Liver (tissue), 9 donors: ENCODE data around the gene NOX1. TPM values are rescaled to one million over a fixed set of nuclear protein-coding genes. Genes with fewer than 3 reads are reported as not detected.

ENCODE experiments used
- DNase-seq: peaks from one replicate; pipeline ENCODE4 v3.0.0-alpha.2; 2017; ENCODE audit warnings: low spot score
- H3K27ac ChIP-seq, 2 donors: one replicate each; pipeline ENCODE4 v1.7.0; 2013; ENCODE audit warnings: inconsistent platforms in 2 of 2, low read length in 2 of 2, control low read depth in 1 of 2, low read depth in 1 of 2, mild to moderate bottlenecking in 1 of 2
- H3K27me3 ChIP-seq, 4 donors: one replicate each; pipeline versions ENCODE4 v1.6.1 to v1.7.0; 2013; ENCODE audit warnings: low read length in 3 of 4, inconsistent platforms in 1 of 4, mild to moderate bottlenecking in 1 of 4, moderate library complexity in 1 of 4; ENCODE audit not compliant: control insufficient read depth in 4 of 4, insufficient read depth in 4 of 4
- H3K36me3 ChIP-seq, 4 donors: one replicate each; pipeline versions ENCODE4 v1.6.1 to v1.7.0; 2013; ENCODE audit warnings: low read length in 3 of 4, mild to moderate bottlenecking in 3 of 4, low read depth in 1 of 4, moderate library complexity in 1 of 4; ENCODE audit not compliant: control insufficient read depth in 4 of 4, insufficient read depth in 3 of 4
- H3K4me1 ChIP-seq, 4 donors: one replicate each; pipeline versions ENCODE4 v1.6.1 to v1.7.0; 2013; ENCODE audit warnings: low read length in 3 of 4, mild to moderate bottlenecking in 3 of 4, moderate library complexity in 1 of 4; ENCODE audit not compliant: control insufficient read depth in 4 of 4, insufficient read depth in 4 of 4
- H3K4me3 ChIP-seq, 3 donors: one replicate each; pipeline versions ENCODE4 v1.6.1 to v1.7.0; 2013; ENCODE audit warnings: low read length in 3 of 3, control low read depth in 1 of 3, low read depth in 1 of 3, mild to moderate bottlenecking in 1 of 3
- H3K9ac ChIP-seq, 2 donors: one replicate each; pipeline ENCODE4 v1.7.0; 2013; ENCODE audit warnings: low read length in 2 of 2, mild to moderate bottlenecking in 2 of 2, moderate library complexity in 2 of 2, control low read depth in 1 of 2, low read depth in 1 of 2
- H3K9me3 ChIP-seq, 4 donors: one replicate each; pipeline versions ENCODE4 v1.6.1 to v1.7.0; 2013; ENCODE audit warnings: low read length in 3 of 4; ENCODE audit not compliant: control insufficient read depth in 4 of 4
- ATF3 ChIP-seq: IDR thresholded peaks from 2 replicates; pipeline ENCODE4 v1.6.1; 2016; ENCODE audit warnings: antibody characterized with exemption
- CTCF ChIP-seq: fragments of 150-350 bp; IDR thresholded peaks from 2 replicates; pipeline ENCODE4 v1.5.1; 2017; ENCODE audit warnings: improper control_type of control experiment, low read depth, low read length; ENCODE audit not compliant: missing input control
- FOXA1 ChIP-seq: IDR thresholded peaks from 2 replicates; pipeline ENCODE4 v1.6.1; 2016; ENCODE audit warnings: antibody characterized with exemption
- GABPA ChIP-seq, 2 donors: IDR thresholded peaks in 1 of 2; conservative IDR thresholded peaks in 1 of 2; 2 replicates each; pipeline ENCODE4 v1.6.1; 2016; ENCODE audit warnings: antibody characterized with exemption in 2 of 2, mild to moderate bottlenecking in 1 of 2, moderate library complexity in 1 of 2
- HNF4A ChIP-seq, 2 donors: conservative IDR thresholded peaks; 2 replicates each; pipeline ENCODE4 v1.6.1; 2016; ENCODE audit warnings: antibody characterized with exemption in 2 of 2, mild to moderate bottlenecking in 2 of 2
- HNF4G ChIP-seq: IDR thresholded peaks from 2 replicates; pipeline ENCODE4 v1.6.1; 2016; ENCODE audit warnings: antibody characterized with exemption
- NR2F2 ChIP-seq: IDR thresholded peaks from 2 replicates; pipeline ENCODE4 v1.6.1; 2016; ENCODE audit warnings: antibody characterized with exemption
- RAD21 ChIP-seq, 2 donors: IDR thresholded peaks; 2 replicates each; pipeline ENCODE4 v1.6.1; 2016; ENCODE audit warnings: antibody characterized with exemption in 2 of 2, mild to moderate bottlenecking in 2 of 2
- REST ChIP-seq: IDR thresholded peaks from 2 replicates; pipeline ENCODE4 v1.6.1; 2016; ENCODE audit warnings: antibody characterized with exemption, mild to moderate bottlenecking
- RXRA ChIP-seq, 2 donors: IDR thresholded peaks; 2 replicates each; pipeline ENCODE4 v1.6.1; 2017 to 2018; ENCODE audit warnings: antibody characterized with exemption in 2 of 2, mild to moderate bottlenecking in 1 of 2
- SP1 ChIP-seq: IDR thresholded peaks from 2 replicates; pipeline ENCODE4 v1.6.1; 2018; ENCODE audit warnings: antibody characterized with exemption, mild to moderate bottlenecking
- WGBS: extraction: QIAGEN DNeasy Blood & Tissue Kit; methylation state at CpG from one replicate; pipeline ENCODE4 v1.1.7; 2013; 5-methylcytosine and 5-hydroxymethylcytosine counted together
- polyA plus RNA-seq, 2 donors: library from polyadenylated mRNA; stranded (reverse) in 1 of 2; unstranded in 1 of 2; fragments of 200-250 nt in 1 of 2; fragments of >200 nt in 1 of 2; fragmentation: Nextera tagmentation in 1 of 2; extraction: Ambion mirVana in 1 of 2; gene quantifications; one replicate each; pipeline versions ENCODE4 v1.2.1 to v1.2.3, GENCODE V29; 2013 to 2015
- total RNA-seq, 2 donors: library from RNA; depleted of rRNA; stranded (reverse); fragments of >200 nt; gene quantifications; one replicate each; pipeline ENCODE4 v1.2.3, GENCODE V29; 2014
- donor health status: healthy.
- donor health status: healthy.
- donor health status: healthy.
- donor health status: healthy.
- donor health status: healthy.

The NOX1 gene
- total and polyA plus RNA-seq, 4 donors: 0.36 TPM; not detected in 3

GRCh38 chrX:100830143-100830542, 44.0 kb downstream of the NOX1 start:
- Histone ChIP-seq H3K4me1 (no peaks in the 10 kb centered on the region), H3K36me3 (peaks cover 6 to 41% (median 18%) of the 10 kb centered on the region in 4 donors), H3K9ac (no peak overlapping the region), H3K27ac (no peak overlapping the region), H3K9me3 (no peaks in the 10 kb centered on the region), H3K4me3 (no peak overlapping the region), H3K27me3 (no peaks in the 10 kb centered on the region)
- no peak for DNase-seq
- no peak for TF ChIP-seq GABPA (IDR thresholded peaks at IDR 0.05 in 1 of 2, conservative IDR thresholded peaks at IDR 0.05 in 1 of 2)
- no peak for TF ChIP-seq NR2F2
- no peak for TF ChIP-seq HNF4G
- no peak for TF ChIP-seq CTCF
- no peak for TF ChIP-seq SP1
- TF ChIP-seq ATF3: no peak
- TF ChIP-seq RXRA (IDR thresholded peaks at IDR 0.05): no peak
- WGBS: 90% methylated on average over 5 of the region's 5 CpGs

GRCh38 chrX:100829730-100830129, 44.4 kb downstream of the NOX1 start:
- WGBS: 70% methylated on average over 2 of the region's 2 CpGs
- H3K9me3 ChIP-seq: no peaks in the 10 kb centered on the region
- H3K4me3 ChIP-seq: no peak overlapping the region
- H3K4me1 ChIP-seq: no peaks in the 10 kb centered on the region
- DNase-seq: no peak
- TF ChIP-seq ATF3 (no peak), NR2F2 (no peak), HNF4A (conservative IDR thresholded peaks at IDR 0.05) (no peak), REST (no peak), RAD21 (IDR thresholded peaks at IDR 0.05) (no peak), FOXA1 (no peak)
- peaks cover 6 to 41% (median 18%) of the 10 kb centered on the region in 4 donors for H3K36me3 ChIP-seq
- H3K9ac ChIP-seq: no peak overlapping the region
- no peaks in the 10 kb centered on the region for H3K27me3 ChIP-seq
- H3K27ac ChIP-seq: no peak overlapping the region
